H1 (cell line): Measurements from ENCODE around the gene PAX3. TPM values are rescaled to one million over a fixed set of nuclear protein-coding genes. Genes with fewer than 3 reads are reported as not detected.

Experiments used
- CTCF ChIA-PET: fragments of 300-600 bp; sonication (Branson Sonifier 250); formaldehyde crosslinking; loops from one replicate; lab custom pipeline; 2021; ENCODE audit not compliant: partially characterized antibody; lab: Charles Lee
- POLR2A ChIA-PET: fragments of 300-600 bp; sonication (Branson Sonifier 250); formaldehyde crosslinking; loops from one replicate; lab custom pipeline; 2021; ENCODE audit warnings: inconsistent platforms; ENCODE audit not compliant: partially characterized antibody; lab: Charles Lee
- DNase-seq, 2 experiments: peaks; one replicate each; pipeline versions ENCODE4 v3.0.0 to v3.0.0-alpha.2; 2010 to 2022; ENCODE audit warnings: low spot score in 2 of 2, low read depth in 1 of 2, mixed read lengths in 1 of 2
- FAIRE-seq: peaks from 2 replicates; lab custom pipeline; 2011; peaks lifted over from hg19 to GRCh38; lab: Jason Lieb, UNC
- H2AFZ ChIP-seq: 2 replicates; pipeline ENCODE4 v1.8.1; 2012; ENCODE audit warnings: low read length, inconsistent platforms
- H2AK5ac ChIP-seq: 2 replicates; pipeline ENCODE4 v1.6.1; 2013; ENCODE audit warnings: low read depth, low read length
- H2BK120ac ChIP-seq: replicated peaks from 2 replicates; pipeline ENCODE3; 2013; ENCODE audit warnings: low read depth, low read length, inconsistent platforms
- H2BK12ac ChIP-seq: 2 replicates; pipeline ENCODE4 v1.6.1; 2013; ENCODE audit warnings: low read depth, low read length
- H2BK15ac ChIP-seq: 2 replicates; pipeline ENCODE4 v1.6.1; 2013; ENCODE audit warnings: low read length
- H2BK20ac ChIP-seq: 2 replicates; pipeline ENCODE4 v1.6.1; 2013; ENCODE audit warnings: low read length
- H2BK5ac ChIP-seq: 2 replicates; pipeline ENCODE4 v1.6.1; 2013; ENCODE audit warnings: low read depth, low read length
- H3K14ac ChIP-seq: 2 replicates; pipeline ENCODE4 v1.6.1; 2013; ENCODE audit warnings: inconsistent platforms; ENCODE audit not compliant: insufficient read length
- H3K18ac ChIP-seq: 2 replicates; pipeline ENCODE4 v1.6.1; 2013; ENCODE audit warnings: low read length; ENCODE audit errors: extremely low read depth
- H3K23ac ChIP-seq: 2 replicates; pipeline ENCODE4 v1.6.1; 2013; ENCODE audit warnings: inconsistent platforms; ENCODE audit not compliant: insufficient read length
- H3K23me2 ChIP-seq: 2 replicates; pipeline ENCODE4 v1.6.1; 2013; ENCODE audit warnings: low read depth, low read length
- H3K27ac ChIP-seq: 2 replicates; pipeline ENCODE4 v1.6.1; 2011; ENCODE audit warnings: low read depth, low read length, inconsistent platforms
- H3K27me3 ChIP-seq, 4 experiments: replicated peaks in 1 of 4; 1 replicate in 1 of 4; 2 replicates in 3 of 4; pipeline versions ENCODE4 v1.6.1 to v1.8.1; 2011 to 2013; ENCODE audit warnings: low read length in 3 of 4, mild to moderate bottlenecking in 3 of 4, inconsistent platforms in 2 of 4, mixed read lengths in 2 of 4, moderate library complexity in 1 of 4; ENCODE audit not compliant: control insufficient read depth in 3 of 4, insufficient read depth in 3 of 4; ENCODE audit errors: extremely low read depth in 1 of 4
- H3K36me3 ChIP-seq, 4 experiments: 2 replicates each; pipeline versions ENCODE4 v1.6.1 to v1.8.1; 2011 to 2013; ENCODE audit warnings: mild to moderate bottlenecking in 4 of 4, low read length in 3 of 4, moderate library complexity in 2 of 4, control low read depth in 1 of 4, inconsistent platforms in 1 of 4; ENCODE audit not compliant: insufficient read depth in 4 of 4, control insufficient read depth in 2 of 4
- H3K4ac ChIP-seq: replicated peaks from 2 replicates; pipeline ENCODE3; 2013; ENCODE audit warnings: low read length, low read depth, mixed read lengths, inconsistent platforms; ENCODE audit not compliant: insufficient read length
- H3K4me1 ChIP-seq, 4 experiments: replicated peaks in 1 of 4; 1 replicate in 1 of 4; 2 replicates in 3 of 4; pipeline versions ENCODE4 v1.6.1 to v1.8.1; 2011 to 2013; ENCODE audit warnings: low read length in 3 of 4, inconsistent platforms in 2 of 4, mixed read lengths in 1 of 4; ENCODE audit not compliant: insufficient read depth in 4 of 4, control insufficient read depth in 3 of 4
- H3K4me2 ChIP-seq, 2 experiments: 2 replicates each; pipeline versions ENCODE4 v1.6.1 to v1.8.1; 2011 to 2013; ENCODE audit warnings: low read depth in 2 of 2, low read length in 2 of 2, control low read depth in 1 of 2, inconsistent platforms in 1 of 2, mild to moderate bottlenecking in 1 of 2; ENCODE audit not compliant: insufficient read depth in 1 of 2
- H3K4me3 ChIP-seq, 4 experiments: fragments of 200-600, 300-600 bp in 1 of 4; sonication (generic), shearing (Covaris generic), sonication (Bioruptor Twin) in 1 of 4; 2 replicates each; pipeline versions ENCODE4 v1.5.1 to v1.8.1; 2011 to 2016; ENCODE audit warnings: low read length in 4 of 4, low read depth in 3 of 4, control low read depth in 2 of 4, inconsistent platforms in 2 of 4, mild to moderate bottlenecking in 2 of 4, mixed read lengths in 1 of 4, moderate library complexity in 1 of 4; ENCODE audit not compliant: insufficient read depth in 2 of 4; ENCODE audit errors: extremely low read depth in 1 of 4
- H3K56ac ChIP-seq: replicated peaks from 2 replicates; pipeline ENCODE3; 2013; ENCODE audit warnings: low read depth, mild to moderate bottlenecking, mixed read lengths, low read length, inconsistent platforms; ENCODE audit not compliant: insufficient read length
- H3K79me1 ChIP-seq: 2 replicates; pipeline ENCODE4 v1.6.1; 2013; ENCODE audit warnings: low read depth, low read length, control low read depth
- H3K79me2 ChIP-seq, 2 experiments: 2 replicates each; pipeline versions ENCODE4 v1.6.1 to v1.8.1; 2012 to 2013; ENCODE audit warnings: low read length in 2 of 2, mild to moderate bottlenecking in 2 of 2, inconsistent platforms in 1 of 2; ENCODE audit not compliant: insufficient read depth in 2 of 2, control insufficient read depth in 1 of 2
- H3K9ac ChIP-seq, 4 experiments: replicated peaks in 1 of 4; 1 replicate in 1 of 4; 2 replicates in 3 of 4; pipeline versions ENCODE4 v1.6.1 to v1.8.1; 2011 to 2013; ENCODE audit warnings: low read depth in 3 of 4, low read length in 3 of 4, control low read depth in 2 of 4, mild to moderate bottlenecking in 2 of 4, moderate library complexity in 2 of 4, inconsistent platforms in 1 of 4; ENCODE audit errors: extremely low read depth in 1 of 4
- H3K9me3 ChIP-seq, 2 experiments: 2 replicates each; pipeline versions ENCODE4 v1.6.1 to v1.8.1; 2012 to 2013; ENCODE audit warnings: mild to moderate bottlenecking in 2 of 2, moderate library complexity in 2 of 2, control low read depth in 1 of 2, inconsistent platforms in 1 of 2, low read depth in 1 of 2, low read length in 1 of 2, mixed read lengths in 1 of 2; ENCODE audit not compliant: insufficient read depth in 2 of 2
- H4K20me1 ChIP-seq, 2 experiments: replicated peaks in 1 of 2; 2 replicates each; pipeline versions ENCODE3 to v1.8.1; 2011 to 2013; ENCODE audit warnings: inconsistent platforms in 2 of 2, low read length in 2 of 2, mild to moderate bottlenecking in 1 of 2; ENCODE audit not compliant: insufficient read depth in 2 of 2, control insufficient read depth in 1 of 2
- H4K5ac ChIP-seq: 2 replicates; pipeline ENCODE4 v1.6.1; 2013; ENCODE audit warnings: low read length, low read depth, mixed read lengths, inconsistent platforms; ENCODE audit not compliant: insufficient read length
- H4K8ac ChIP-seq: 2 replicates; pipeline ENCODE4 v1.8.0; 2013; ENCODE audit warnings: mild to moderate bottlenecking, moderate library complexity, low read length, inconsistent platforms; ENCODE audit not compliant: insufficient read depth; ENCODE audit errors: extremely low read depth
- H4K91ac ChIP-seq: replicated peaks from 2 replicates; pipeline ENCODE3; 2013; ENCODE audit warnings: low read length, mixed read lengths, inconsistent platforms; ENCODE audit not compliant: insufficient read length
- BCL11A ChIP-seq, 2 experiments: IDR thresholded peaks; one replicate each; pipeline ENCODE4 v1.6.1; 2011; ENCODE audit warnings: low read depth in 2 of 2, low read length in 2 of 2, mild to moderate bottlenecking in 2 of 2
- BRCA1 ChIP-seq: IDR thresholded peaks from 2 replicates; pipeline ENCODE4 v1.6.1; 2012; ENCODE audit warnings: low read depth, low read length, improper control_type of control experiment
- CHD2 ChIP-seq: IDR thresholded peaks from 2 replicates; pipeline ENCODE4 v1.6.1; 2012; ENCODE audit warnings: low read length, improper control_type of control experiment
- CTCF ChIP-seq, 3 experiments: IDR thresholded peaks; 1 replicate in 2 of 3; 2 replicates in 1 of 3; pipeline versions ENCODE4 v1.5.1 to v1.6.1; 2011; ENCODE audit warnings: low read length in 3 of 3, mild to moderate bottlenecking in 3 of 3, inconsistent platforms in 2 of 3, low read depth in 1 of 3, moderate library complexity in 1 of 3; ENCODE audit not compliant: insufficient read depth in 1 of 3; ENCODE audit errors: control extremely low read depth in 1 of 3
- GTF2F1 ChIP-seq: IDR thresholded peaks from 2 replicates; pipeline ENCODE4 v1.6.1; 2012; ENCODE audit warnings: low read depth, low read length, improper control_type of control experiment, borderline replicate concordance
- HDAC2 ChIP-seq, 2 experiments: fragments of 300-600 bp in 1 of 2; sonication (generic) in 1 of 2; IDR thresholded peaks; 2 replicates each; pipeline ENCODE4 v1.6.1; 2011 to 2012; ENCODE audit warnings: low read depth in 2 of 2, low read length in 2 of 2, mild to moderate bottlenecking in 2 of 2, moderate library complexity in 2 of 2, borderline replicate concordance in 1 of 2, inconsistent platforms in 1 of 2
- JUND ChIP-seq: IDR thresholded peaks from 2 replicates; pipeline ENCODE4 v1.6.1; 2011; ENCODE audit warnings: mild to moderate bottlenecking, improper control_type of control experiment, low read length
- MAFK ChIP-seq: IDR thresholded peaks from 2 replicates; pipeline ENCODE4 v1.6.1; 2012; ENCODE audit warnings: low read depth, mild to moderate bottlenecking, improper control_type of control experiment, low read length
- whole genome bisulfite sequencing, 2 experiments: shearing (Covaris generic) in 1 of 2; methylation state at CpG; one replicate each; pipeline versions ENCODE4 v1.1.6 to v1.1.7; 2013 to 2015; ENCODE audit warnings: low lambda C conversion rate in 2 of 2, mixed read lengths in 2 of 2, inconsistent platforms in 1 of 2, low coverage in 1 of 2, missing lambda C conversion rate in 1 of 2; ENCODE audit not compliant: insufficient replicate concordance in 2 of 2, insufficient coverage in 1 of 2, insufficient read length in 1 of 2; ENCODE audit errors: extremely low coverage in 1 of 2, missing lambda C conversion rate in 1 of 2; 5-methylcytosine and 5-hydroxymethylcytosine counted together
- polyA plus RNA-seq, 7 experiments: library from polyadenylated mRNA; depleted of rRNA in 3 of 7; stranded (reverse) in 5 of 7; unstranded in 2 of 7; fragments of >200 nt in 5 of 7; fragments of 200-250 nt in 2 of 7; gene quantifications; 1 replicate in 5 of 7; 2 replicates in 1 of 7; 4 replicates in 1 of 7; pipeline versions ENCODE4 v1.2.1 to v1.2.3, GENCODE V29; 2011 to 2013; ENCODE audit warnings: missing spikeins in 2 of 7, mixed read lengths in 2 of 7
- total RNA-seq: library from RNA; stranded (reverse); fragmentation: NEBNext Ultra II Directional; extraction: Animal tissue kit (Norgen Biotek cat#: 25700); gene quantifications from 2 replicates; pipeline ENCODE4 v1.2.1, GENCODE V29; 2021

PAX3 gene
- total and polyA plus RNA-seq, 2 of the 8 experiments (the other 6 are each of a cell fraction or from before 2014, with no cell fraction given), result 0.33 TPM; not detected in 1

- CTCF ChIA-PET, result interaction anchor here (1.0 to 3.2 kb wide), 11 partner anchors 11 to 303 kb away, joined by 3 to 9 read pairs (median 4); partner anchors contain the start of gene PAX3
- no peak overlapping the region for H3K9ac ChIP-seq
- H2BK20ac ChIP-seq, result no peak overlapping the region
- H3K56ac ChIP-seq, result no peak overlapping the region
- POLR2A ChIA-PET, result interaction anchor here (1.0 to 2.4 kb wide), 4 partner anchors 10 to 19 kb away, joined by 3 to 11 read pairs (median 4); partner anchors contain the start of gene PAX3
- H3K79me2 ChIP-seq, result no peaks in the 10 kb centered on the region
- H3K4me1 ChIP-seq, result peaks cover 4 to 27% (median 13%) of the 10 kb centered on the region in 4 experiments
- no peak overlapping the region for H2BK12ac ChIP-seq
- H4K5ac ChIP-seq, result no peak overlapping the region
- peak overlapping the region; percentile 76; the same call in 1 of the 2 replicates for H4K8ac ChIP-seq
- H3K14ac ChIP-seq, result no peak overlapping the region
- H2AK5ac ChIP-seq, result no peak overlapping the region
- no peak overlapping the region for H2BK5ac ChIP-seq
- H3K23ac ChIP-seq, result no peak overlapping the region
- H3K4me3 ChIP-seq, result peak overlapping the region in 2 of 4 experiments; percentile 12 to 40; a peak in 4 of 8 replicates
- H2BK120ac ChIP-seq, result no peak overlapping the region
- FAIRE-seq (no peak), DNase-seq (peak in 1 of 2 experiments; percentile 75)
- peaks cover 16 to 26% of the 10 kb centered on the region in 2 experiments for H4K20me1 ChIP-seq
- 2% methylated on average over 41 of the region's 42 CpGs; no CpG with 5 or more reads in 1 of the 2 experiments for WGBS, 2 experiments
- H3K79me1 ChIP-seq, result no peaks in the 10 kb centered on the region
- H3K4ac ChIP-seq, result no peak overlapping the region
- H3K27ac ChIP-seq, result no peak overlapping the region
- no peak overlapping the region for H2AFZ ChIP-seq
- H2BK15ac ChIP-seq, result no peak overlapping the region
- no peak overlapping the region for H4K91ac ChIP-seq
- no peak overlapping the region for H3K18ac ChIP-seq
- H3K9me3 ChIP-seq, result no peaks in the 10 kb centered on the region
- H3K4me2 ChIP-seq, result peak overlapping the region; percentile 48 to 53
- H3K36me3 ChIP-seq, result no peaks in the 10 kb centered on the region; a peak in 1 of 8 replicates
- H3K23me2 ChIP-seq, result peaks cover 1% of the 10 kb centered on the region; the same call in 1 of the 2 replicates
- H3K27me3 ChIP-seq, result peaks cover 95 to 100% (median 98%) of the 10 kb centered on the region in 4 experiments
- TF ChIP-seq JUND (peak; percentile 48; the same call in 1 of the 2 replicates), GTF2F1 (no peak), HDAC2 (IDR thresholded peaks at IDR 0.05; ENCODE audit: borderline replicate concordance in 1 of 2, low read depth in 2 of 2, low read length in 2 of 2) (no peak), CHD2 (no peak), CTCF (IDR thresholded peaks at IDR 0.05; ENCODE audit: control extremely low read depth in 1 of 3, insufficient read depth in 1 of 3, low read depth in 1 of 3, low read length in 3 of 3) (no peak), MAFK (no peak), BCL11A (IDR thresholded peaks at IDR 0.05; ENCODE audit: low read depth in 2 of 2, low read length in 2 of 2) (no peak), BRCA1 (no peak)
Observed at GRCh38 chr2:222311319-222311977, 12.7 kb upstream of the PAX3 start.
